ENCODE data around the gene MT1B.

MT1B gene

GRCh38 chr16:56679078-56679730 is 27.5 kb downstream of the MT1B start:
- peaks cover 4% of the 10 kb centered on the region; the same call in 1 of the 2 replicates for H3K27me3 ChIP-seq (ENCODE audit: insufficient read depth, low read length)
- no peak overlapping the region for H3K4me2 ChIP-seq (ENCODE audit: low read length)
- TF ChIP-seq EZH2 (IDR thresholded peaks at IDR 0.05; ENCODE audit: borderline replicate concordance, low read length) = no peak
- no peak for TF ChIP-seq CTCF (IDR thresholded peaks at IDR 0.05; ENCODE audit: low read length)
- no peak overlapping the region for H3K4me3 ChIP-seq (ENCODE audit: low read depth, low read length, poor library complexity, severe bottlenecking)
- H3K4me1 ChIP-seq (ENCODE audit: insufficient read depth, low read length, severe bottlenecking) = peaks cover 12% of the 10 kb centered on the region
- H3K9me3 ChIP-seq (ENCODE audit: low read length) = no peaks in the 10 kb centered on the region
- no peak overlapping the region for H3K27ac ChIP-seq (ENCODE audit: low read depth, low read length, poor library complexity, severe bottlenecking)
- H3K9ac ChIP-seq (ENCODE audit: low read length) = no peak overlapping the region
- H3F3A ChIP-seq (ENCODE audit: insufficient read depth, low read length) = no peaks in the 10 kb centered on the region
- H3K9me2 ChIP-seq (ENCODE audit: low read depth, low read length) = no peaks in the 10 kb centered on the region
- H4K20me1 ChIP-seq (ENCODE audit: insufficient read depth, low read length) = no peaks in the 10 kb centered on the region
- H3K36me3 ChIP-seq (ENCODE audit: insufficient read depth, low read length) = no peaks in the 10 kb centered on the region
- no peaks in the 10 kb centered on the region for H3K79me2 ChIP-seq (ENCODE audit: insufficient read depth, low read length)
- H2AFZ ChIP-seq (ENCODE audit: low read length) = no peak overlapping the region

- Histone ChIP-seq H3K27ac (ENCODE audit: low read depth, low read length, poor library complexity, severe bottlenecking) (no peak overlapping the region), H2AFZ (ENCODE audit: low read length) (no peak overlapping the region), H3K27me3 (ENCODE audit: insufficient read depth, low read length) (peaks cover 4% of the 10 kb centered on the region; the same call in 1 of the 2 replicates)
These were observed 28.1 kb downstream of the MT1B start for GRCh38 chr16:56679818-56680217.

DNA sequence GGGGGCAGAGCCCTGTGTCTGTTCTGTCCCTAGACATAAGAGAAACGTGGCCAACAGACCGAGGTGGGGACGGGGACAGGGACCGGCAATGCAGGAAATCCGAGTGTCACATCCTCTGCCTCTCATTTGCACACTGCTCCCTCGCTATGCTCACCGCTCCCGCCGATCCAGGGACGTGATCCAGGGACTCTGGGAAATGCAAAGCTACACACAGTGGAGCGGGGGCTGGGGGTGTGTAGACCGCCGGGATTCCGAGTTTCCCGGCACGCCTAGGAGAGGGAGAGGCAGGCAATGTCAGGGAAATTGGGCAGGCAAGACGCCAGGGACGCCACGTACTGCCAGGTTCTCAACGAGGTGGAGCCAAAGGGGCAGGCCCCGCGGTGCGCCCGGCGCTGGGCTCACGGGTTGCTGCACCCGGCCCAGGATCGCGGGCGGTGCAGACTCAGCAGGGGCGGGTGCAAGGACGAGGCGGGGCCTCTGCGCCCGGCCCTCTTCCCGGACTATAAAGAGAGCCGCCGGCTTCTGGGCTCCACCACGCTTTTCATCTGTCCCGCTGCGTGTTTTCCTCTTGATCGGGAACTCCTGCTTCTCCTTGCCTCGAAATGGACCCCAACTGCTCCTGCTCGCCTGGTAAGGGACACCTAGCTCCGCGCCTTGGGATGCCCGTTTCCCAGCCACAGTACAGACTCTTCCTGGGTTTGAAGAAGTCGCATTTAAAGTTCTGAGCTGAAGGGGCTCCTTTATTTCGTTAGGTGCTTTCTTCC is 30.4 kb downstream of the MT1B start, which contains the start of gene MT1X:
TSS of gene MT1X (plus strand) at position 532 of the 764 bp plus-strand sequence. CDS start at position 603, 71 bp downstream.
- no peaks in the 10 kb centered on the region for H3K9me2 ChIP-seq (ENCODE audit: low read depth, low read length)
- H2AFZ ChIP-seq (ENCODE audit: low read length) = peak within 1 kb of the TSS; percentile 65
- H3K4me1 ChIP-seq (ENCODE audit: insufficient read depth, low read length, severe bottlenecking) = peaks cover 12% of the 10 kb centered on the region
- H3K27me3 ChIP-seq (ENCODE audit: insufficient read depth, low read length) = no peaks in the 10 kb centered on the region; the same call in 1 of the 2 replicates
- H3K27ac ChIP-seq (ENCODE audit: low read depth, low read length, poor library complexity, severe bottlenecking) = no peak within 1 kb of the TSS
- H4K20me1 ChIP-seq (ENCODE audit: insufficient read depth, low read length) = no peaks in the 10 kb centered on the region
- peak within 1 kb of the TSS; percentile 84 for H3K4me2 ChIP-seq (ENCODE audit: low read length)
- no peaks in the 10 kb centered on the region for H3K9me3 ChIP-seq (ENCODE audit: low read length)
- peak within 1 kb of the TSS; percentile 74 for H3K9ac ChIP-seq (ENCODE audit: low read length)
- H3K79me2 ChIP-seq (ENCODE audit: insufficient read depth, low read length) = no peaks in the 10 kb centered on the region
- H3K36me3 ChIP-seq (ENCODE audit: insufficient read depth, low read length) = no peaks in the 10 kb centered on the region
- TF ChIP-seq CTCF (IDR thresholded peaks at IDR 0.05; ENCODE audit: low read length) (no peak), EZH2 (IDR thresholded peaks at IDR 0.05; ENCODE audit: borderline replicate concordance, low read length) (no peak)
- peak within 1 kb of the TSS; percentile 68 for H3K4me3 ChIP-seq (ENCODE audit: low read depth, low read length, poor library complexity, severe bottlenecking)
- no peaks in the 10 kb centered on the region for H3F3A ChIP-seq (ENCODE audit: insufficient read depth, low read length)

More at GRCh38 chr16:56679818-56680217, 28.1 kb downstream of the MT1B start:
- Histone ChIP-seq H3K79me2 (ENCODE audit: insufficient read depth, low read length) (no peaks in the 10 kb centered on the region), H3K36me3 (ENCODE audit: insufficient read depth, low read length) (no peaks in the 10 kb centered on the region), H3K4me2 (ENCODE audit: low read length) (no peak overlapping the region), H3K9ac (ENCODE audit: low read length) (no peak overlapping the region), H3K4me1 (ENCODE audit: insufficient read depth, low read length, severe bottlenecking) (peaks cover 12% of the 10 kb centered on the region), H3K9me2 (ENCODE audit: low read depth, low read length) (no peaks in the 10 kb centered on the region), H4K20me1 (ENCODE audit: insufficient read depth, low read length) (no peaks in the 10 kb centered on the region), H3K9me3 (ENCODE audit: low read length) (no peaks in the 10 kb centered on the region), H3K4me3 (ENCODE audit: low read depth, low read length, poor library complexity, severe bottlenecking) (no peak overlapping the region), H3F3A (ENCODE audit: insufficient read depth, low read length) (no peaks in the 10 kb centered on the region)
- no peak for TF ChIP-seq CTCF (IDR thresholded peaks at IDR 0.05; ENCODE audit: low read length)
- TF ChIP-seq EZH2 (IDR thresholded peaks at IDR 0.05; ENCODE audit: borderline replicate concordance, low read length) = no peak
